Kidney (tissue), 14 donors: Measurements from ENCODE around the gene TNS4. TPM values are rescaled to one million over a fixed set of nuclear protein-coding genes. Genes with fewer than 3 reads are reported as not detected.
A peak's percentile ranks its signal among the peaks of the same experiment; 100 is the strongest.

Experiments
- DNase-seq, 5 donors: peaks; one replicate each; pipeline ENCODE4 v3.0.0-alpha.2; 2013 to 2020
- FAIRE-seq: peaks from 2 replicates; lab custom pipeline; 2012; peaks lifted over from hg19 to GRCh38; lab: Jason Lieb, UNC
- H3K27ac ChIP-seq, 2 donors: one replicate each; pipeline ENCODE4 v1.7.0; 2013; ENCODE audit warnings: low read depth in 2 of 2, low read length in 2 of 2, inconsistent platforms in 1 of 2
- H3K27me3 ChIP-seq: one replicate; pipeline ENCODE4 v1.7.1; 2013; ENCODE audit warnings: low read length, inconsistent platforms; ENCODE audit not compliant: control insufficient read depth, insufficient read depth
- H3K36me3 ChIP-seq, 3 donors: one replicate each; pipeline versions ENCODE4 v1.7.0 to v1.7.1; 2013; ENCODE audit warnings: low read length in 3 of 3, control low read depth in 1 of 3, inconsistent platforms in 1 of 3; ENCODE audit not compliant: insufficient read depth in 3 of 3, control insufficient read depth in 2 of 3
- H3K4me1 ChIP-seq, 3 donors: one replicate each; pipeline versions ENCODE4 v1.7.0 to v1.7.1; 2013; ENCODE audit warnings: low read length in 3 of 3, inconsistent platforms in 1 of 3, low read depth in 1 of 3; ENCODE audit not compliant: control insufficient read depth in 2 of 3, insufficient read depth in 2 of 3
- H3K4me3 ChIP-seq, 3 donors: one replicate each; pipeline versions ENCODE4 v1.7.0 to v1.8.1; 2013; ENCODE audit warnings: low read length in 3 of 3, control low read depth in 1 of 3, inconsistent platforms in 1 of 3
- H3K9ac ChIP-seq, 3 donors: one replicate each; pipeline versions ENCODE4 v1.7.0 to v1.7.1; 2013; ENCODE audit warnings: low read length in 3 of 3, control low read depth in 1 of 3, inconsistent platforms in 1 of 3
- H3K9me3 ChIP-seq, 3 donors: one replicate each; pipeline versions ENCODE4 v1.7.0 to v1.7.1; 2013; ENCODE audit warnings: low read length in 3 of 3, control low read depth in 1 of 3, inconsistent platforms in 1 of 3; ENCODE audit not compliant: control insufficient read depth in 2 of 3, insufficient read depth in 1 of 3
- intact Hi-C: fragments of 100-400 bp; cut with DNase I; formaldehyde crosslinking; loops from one replicate; pipeline ENCODE4 v1.11.1; 2022
- polyA plus RNA-seq: library from polyadenylated mRNA; stranded (reverse); fragments of 350-450 nt; fragmentation: Illumina TruSeq; extraction: RNeasy Lipid Tissue Mini Kit (QIAGEN cat#74804); gene quantifications from one replicate; pipeline ENCODE4 v1.2.3, GENCODE V29; 2014; ENCODE audit warnings: low read depth, low replicate concordance; ENCODE audit not compliant: insufficient read depth
- total RNA-seq: library from RNA; stranded (reverse); fragmentation: NEBNext Ultra II Directional; extraction: Animal tissue kit (Norgen Biotek cat#: 25700); gene quantifications from one replicate; pipeline ENCODE4 v1.2.1, GENCODE V29; 2021
- TF ChIP-seq, protein P1 (sequence below): IDR thresholded peaks from 3 replicates; pipeline ENCODE4 v1.5.1; 2012; ENCODE audit warnings: mild to moderate bottlenecking, moderate library complexity, borderline replicate concordance; ENCODE audit not compliant: insufficient read depth; ENCODE audit errors: extremely low read depth
- donor health status: control.
- donor health status: control.
- donor health status: control.
- donor health status: control.
- donor health status: control.
- donor health status: DM: yes; HTN: yes; CAD: no.
- donor health status: Normal renal cell carcinoma (clear cell type).

Gene TNS4
- total and polyA plus RNA-seq, 2 donors from 2014 or later: 0.31 to 2.2 TPM

DNA sequence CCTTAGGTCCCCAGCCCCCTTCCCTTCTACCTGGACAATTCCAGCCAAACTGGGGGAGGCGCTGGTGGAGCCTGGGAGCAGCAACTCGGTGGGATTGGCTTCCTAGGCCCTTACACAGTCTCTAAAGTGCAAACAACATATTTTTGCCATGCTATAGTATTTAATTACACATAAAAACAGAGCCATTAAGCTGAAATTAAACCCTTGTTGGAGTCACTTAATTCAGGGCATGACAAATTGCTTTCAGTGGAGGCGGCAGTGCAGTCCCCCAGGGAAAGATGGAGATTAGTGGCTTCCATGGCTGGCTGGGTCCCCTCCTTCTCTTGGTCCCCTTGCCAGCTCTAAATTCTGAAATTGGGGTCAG lies 40.8 kb downstream of the TNS4 start:
- DNase-seq (peak in 3 of 5 donors; percentile 81 to 84 (median 83)), FAIRE-seq (no peak)
- H3K27ac ChIP-seq: no peak overlapping the region

GRCh38 chr17:40459636-40460603 lies 41.5 kb downstream of the TNS4 start:
- DNase-seq (peak in 1 of 5 donors; percentile 83), FAIRE-seq (no peak)
- intact Hi-C loops: no loop called here
- H3K9ac ChIP-seq: no peak overlapping the region
- H3K4me3 ChIP-seq: no peak overlapping the region
- peaks cover 0 to 19% (median 14%) of the 10 kb centered on the region in 3 donors for H3K36me3 ChIP-seq
- H3K27ac ChIP-seq: no peak overlapping the region
- TF ChIP-seq, protein P1, sequence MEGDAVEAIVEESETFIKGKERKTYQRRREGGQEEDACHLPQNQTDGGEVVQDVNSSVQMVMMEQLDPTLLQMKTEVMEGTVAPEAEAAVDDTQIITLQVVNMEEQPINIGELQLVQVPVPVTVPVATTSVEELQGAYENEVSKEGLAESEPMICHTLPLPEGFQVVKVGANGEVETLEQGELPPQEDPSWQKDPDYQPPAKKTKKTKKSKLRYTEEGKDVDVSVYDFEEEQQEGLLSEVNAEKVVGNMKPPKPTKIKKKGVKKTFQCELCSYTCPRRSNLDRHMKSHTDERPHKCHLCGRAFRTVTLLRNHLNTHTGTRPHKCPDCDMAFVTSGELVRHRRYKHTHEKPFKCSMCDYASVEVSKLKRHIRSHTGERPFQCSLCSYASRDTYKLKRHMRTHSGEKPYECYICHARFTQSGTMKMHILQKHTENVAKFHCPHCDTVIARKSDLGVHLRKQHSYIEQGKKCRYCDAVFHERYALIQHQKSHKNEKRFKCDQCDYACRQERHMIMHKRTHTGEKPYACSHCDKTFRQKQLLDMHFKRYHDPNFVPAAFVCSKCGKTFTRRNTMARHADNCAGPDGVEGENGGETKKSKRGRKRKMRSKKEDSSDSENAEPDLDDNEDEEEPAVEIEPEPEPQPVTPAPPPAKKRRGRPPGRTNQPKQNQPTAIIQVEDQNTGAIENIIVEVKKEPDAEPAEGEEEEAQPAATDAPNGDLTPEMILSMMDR: no peak
- H3K9me3 ChIP-seq: no peaks in the 10 kb centered on the region
- no peaks in the 10 kb centered on the region for H3K27me3 ChIP-seq
- H3K4me1 ChIP-seq: peaks cover 11 to 50% (median 49%) of the 10 kb centered on the region in 3 donors

More for the DNA sequence above, 40.8 kb downstream of the TNS4 start:
- TF ChIP-seq, protein P1: no peak
- Histone ChIP-seq H3K27me3 (no peaks in the 10 kb centered on the region), H3K36me3 (peaks cover 0 to 19% (median 14%) of the 10 kb centered on the region in 3 donors), H3K4me1 (peaks cover 11 to 50% (median 49%) of the 10 kb centered on the region in 3 donors), H3K9ac (no peak overlapping the region), H3K9me3 (no peaks in the 10 kb centered on the region), H3K4me3 (no peak overlapping the region)
- intact Hi-C loops: no loop called here

DNA sequence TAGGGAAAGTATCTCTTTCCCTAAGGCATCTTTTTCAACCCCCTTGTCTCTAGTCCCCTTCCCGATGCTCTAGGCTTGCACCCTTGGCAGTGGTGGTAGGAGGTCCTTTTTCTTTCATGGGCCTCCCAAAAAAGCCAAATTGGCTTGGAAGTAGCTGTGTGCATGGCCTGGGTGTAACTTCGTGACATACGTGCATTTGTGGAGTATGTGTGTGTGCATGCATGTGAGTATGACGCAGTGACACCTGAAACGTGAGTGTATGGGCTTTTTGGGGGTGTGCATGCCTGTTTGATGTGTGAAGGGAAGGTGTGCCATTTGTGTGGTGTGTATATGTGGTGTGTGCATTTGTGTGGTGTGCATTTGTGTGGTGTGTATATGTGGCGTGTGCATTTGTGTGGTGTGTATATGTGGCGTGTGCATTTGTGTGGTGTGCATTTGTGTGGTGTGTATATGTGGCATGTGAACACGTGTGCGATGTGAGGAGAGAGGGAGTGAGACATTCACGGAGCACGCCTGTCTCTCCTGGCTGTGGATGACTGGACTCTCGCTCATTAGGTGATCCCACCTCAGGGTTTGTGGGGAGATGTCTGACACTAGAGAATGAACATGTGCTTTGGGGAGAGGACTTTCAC lies 42.5 kb downstream of the TNS4 start:
- intact Hi-C loops: no loop called here
- H3K27ac ChIP-seq: no peak overlapping the region
- no peaks in the 10 kb centered on the region for H3K27me3 ChIP-seq
- no peak overlapping the region for H3K4me3 ChIP-seq
- peaks cover 0 to 27% (median 14%) of the 10 kb centered on the region in 3 donors for H3K36me3 ChIP-seq
- H3K4me1 ChIP-seq: peaks cover 11 to 50% (median 49%) of the 10 kb centered on the region in 3 donors
- no peak for FAIRE-seq
- H3K9me3 ChIP-seq: no peaks in the 10 kb centered on the region
- DNase-seq: peak in 2 of 5 donors; percentile 7 to 28
- no peak overlapping the region for H3K9ac ChIP-seq
- TF ChIP-seq, protein P1: no peak
